ENCODE results near the gene ENDOD1.
"Not testable (repeated sequence)": the region's sequence is repeated elsewhere in the genome, so short reads cannot be mapped to it uniquely, and the experiment has no call there.

Gene ENDOD1

DNA sequence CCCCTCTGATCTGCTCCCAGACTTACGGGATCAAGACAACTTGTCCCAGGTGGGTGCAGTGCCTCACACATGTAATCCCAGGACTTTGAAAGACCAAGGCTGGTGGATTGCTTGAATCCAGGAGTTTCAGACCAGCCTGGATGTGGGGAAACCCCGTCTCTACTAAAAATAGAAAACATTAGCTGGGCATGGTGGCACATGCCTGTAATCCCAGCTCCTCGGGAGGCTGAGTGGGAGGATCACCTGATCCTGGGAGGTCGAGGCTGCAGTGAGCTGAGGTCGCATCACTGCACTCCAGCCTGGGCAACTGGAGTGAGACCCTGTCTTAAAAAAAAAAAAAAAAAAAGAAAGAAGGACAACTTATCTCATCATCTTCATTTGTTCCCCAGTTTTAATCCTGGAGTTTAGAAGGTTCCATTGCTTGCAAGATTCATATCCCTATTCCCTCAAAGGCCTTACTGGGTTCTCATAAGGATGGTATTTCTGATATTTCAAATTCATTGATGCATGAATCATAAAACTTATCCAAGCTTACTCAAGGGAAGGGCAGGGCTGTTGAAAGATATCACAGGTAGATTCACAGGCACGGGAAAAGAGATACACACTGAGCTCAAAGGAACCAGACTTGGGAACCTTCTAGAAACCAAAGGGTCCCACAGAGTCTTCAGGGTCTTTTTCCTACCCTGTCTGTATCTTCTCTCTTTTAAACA is 14.6 kb downstream of the ENDOD1 start:
- no peak for DNase-seq

DNA sequence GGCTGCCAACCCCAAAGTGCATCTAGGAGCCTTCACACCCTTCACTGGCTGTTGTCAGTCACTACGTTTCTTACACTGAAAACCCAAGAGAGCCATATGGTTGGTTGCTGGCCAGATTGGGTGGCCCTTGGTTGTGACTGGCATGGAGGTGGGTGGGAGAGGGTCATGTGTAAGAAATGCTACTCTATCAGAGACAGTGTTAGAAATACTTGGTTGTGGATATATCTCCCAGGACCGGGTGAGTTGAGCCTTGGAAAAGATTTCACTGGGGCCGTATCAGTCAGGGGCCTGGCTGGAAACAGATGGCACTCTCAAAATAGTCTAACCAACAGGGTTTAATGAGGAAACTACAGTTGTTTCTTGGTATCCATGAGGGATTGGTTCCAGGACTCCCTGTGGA is 15.2 kb downstream of the ENDOD1 start:
- DNase-seq: no peak

DNA sequence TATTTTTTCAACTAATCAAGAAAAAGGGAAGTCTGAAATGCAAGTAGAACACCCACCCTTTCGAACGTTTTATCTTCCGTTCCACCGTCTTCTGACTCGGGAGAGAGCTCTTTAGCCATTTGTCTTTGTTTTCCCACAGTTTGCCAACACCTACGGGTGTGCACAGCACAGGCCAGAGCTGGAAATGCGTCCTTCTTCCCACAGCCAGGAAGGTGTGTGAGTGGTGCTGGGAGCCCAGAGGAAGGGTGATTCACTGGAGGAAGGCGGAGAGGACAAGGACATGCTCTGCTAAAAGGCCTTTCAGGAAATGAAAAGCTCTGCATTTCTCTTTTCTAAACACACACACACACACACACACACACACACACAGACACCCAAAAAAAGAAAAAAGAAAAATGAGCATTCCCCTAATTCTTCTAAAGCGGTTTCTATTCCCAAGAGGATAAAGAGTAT is 18.5 kb downstream of the ENDOD1 start:
- no peak for DNase-seq

DNA sequence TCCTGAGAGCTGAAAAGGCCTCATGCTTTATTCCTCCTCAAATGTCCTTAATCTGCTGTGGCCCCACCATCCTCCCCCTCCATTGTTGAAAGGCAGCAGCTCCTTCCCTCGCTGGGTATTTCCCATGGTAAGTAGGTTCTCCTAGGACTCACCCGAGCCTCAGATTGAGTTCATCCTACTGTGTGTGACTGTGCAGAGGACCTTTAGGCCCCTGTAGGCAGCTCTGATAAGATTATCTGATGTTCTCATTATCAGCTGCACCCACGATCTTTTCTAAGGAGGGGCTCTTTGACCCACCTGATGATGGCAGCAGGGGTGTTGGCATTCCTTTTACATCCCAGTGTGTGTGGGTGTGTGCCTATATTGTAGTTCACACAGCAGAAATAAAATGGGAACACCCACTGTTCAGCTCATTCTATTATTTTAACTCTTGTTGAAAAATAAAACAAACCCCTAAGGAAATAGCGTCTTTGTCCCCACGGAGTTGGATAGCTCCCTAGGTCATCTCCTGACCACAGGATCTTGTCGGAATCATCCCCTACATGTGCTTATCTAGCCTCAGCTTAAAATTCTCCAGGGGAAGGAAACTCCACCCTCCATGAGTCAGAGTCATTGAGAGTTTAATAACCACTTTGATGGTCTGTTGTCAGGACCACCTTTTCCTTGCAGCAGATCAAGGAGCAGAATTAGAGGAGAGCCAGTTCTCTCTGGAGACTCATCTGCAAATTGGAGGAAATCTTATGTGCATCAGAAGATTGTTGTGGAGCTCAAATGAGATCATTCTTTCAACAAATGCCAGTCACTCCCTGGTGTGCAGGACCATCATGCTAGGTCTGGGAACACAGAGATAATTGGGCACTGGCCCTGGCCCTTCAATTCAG is 19.3 kb downstream of the ENDOD1 start:
- no peak for DNase-seq

DNA sequence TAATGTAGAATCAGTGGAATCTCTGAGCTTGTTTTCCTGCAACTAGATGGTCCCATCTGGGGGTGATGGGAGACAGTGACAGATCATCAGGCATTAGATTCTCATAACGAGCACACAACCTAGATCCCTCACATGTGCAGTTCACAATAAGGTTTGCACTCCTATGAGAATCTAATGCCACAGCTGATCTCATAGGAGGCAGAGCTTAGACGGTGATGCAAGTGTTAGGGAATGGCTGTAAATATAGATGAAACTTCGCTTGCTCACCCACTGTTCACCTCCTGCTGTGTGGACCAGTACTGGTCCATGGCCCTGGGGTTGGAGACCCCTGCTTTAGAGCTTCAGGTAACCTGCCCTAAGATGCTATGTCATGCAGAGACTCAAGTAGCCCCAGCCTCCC is 21.8 kb downstream of the ENDOD1 start:
- not testable (repeated sequence) for DNase-seq

DNA sequence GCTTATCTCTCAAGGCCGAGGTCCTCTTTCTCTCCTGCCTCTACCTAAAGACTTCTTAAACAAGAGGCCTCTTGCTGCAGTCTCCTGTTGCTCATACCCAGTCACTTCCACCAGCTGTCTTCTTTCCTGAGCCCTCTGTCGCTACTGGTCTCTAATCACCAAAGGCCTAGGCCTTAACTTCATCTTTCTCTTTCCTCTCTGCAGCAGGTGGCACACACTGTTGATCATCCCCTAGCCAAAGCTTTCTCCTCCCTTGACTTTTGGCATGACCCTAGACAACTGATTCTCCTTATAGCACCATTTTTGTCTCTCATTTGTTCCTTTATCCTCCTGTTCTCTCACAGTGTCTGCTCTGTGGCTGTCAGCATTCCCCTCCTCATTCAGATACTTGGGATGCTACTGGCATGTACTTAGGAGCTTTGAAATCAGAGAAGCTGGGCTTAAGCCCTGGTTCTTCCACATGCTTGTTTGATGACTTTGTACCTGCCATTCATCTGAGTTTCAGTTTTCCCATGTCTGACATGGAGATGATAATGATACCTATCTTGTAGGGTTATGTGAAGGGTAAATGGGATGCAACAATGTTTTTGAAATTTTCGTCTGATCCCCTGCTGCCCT is 22.4 kb downstream of the ENDOD1 start:
- no peak for DNase-seq

DNA sequence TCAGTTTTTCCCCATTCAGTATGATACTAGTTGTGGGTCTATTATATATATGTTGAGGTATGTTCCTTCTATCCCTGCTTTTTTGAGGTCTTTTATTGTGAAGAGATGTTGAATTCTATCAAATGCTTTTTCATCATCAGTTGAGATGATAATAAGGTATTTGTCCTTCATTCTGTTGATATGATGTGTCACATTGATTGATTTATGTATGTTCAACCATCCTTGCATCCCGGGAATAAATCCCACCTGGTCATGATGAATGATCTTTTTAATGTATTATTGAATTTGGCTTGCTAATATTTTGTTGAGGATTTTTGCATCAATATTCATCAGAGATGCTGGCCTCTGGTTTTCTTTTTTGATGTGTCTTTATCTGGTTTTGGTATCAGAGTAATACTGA is 26.0 kb downstream of the ENDOD1 start:
- DNase-seq: no peak

DNA sequence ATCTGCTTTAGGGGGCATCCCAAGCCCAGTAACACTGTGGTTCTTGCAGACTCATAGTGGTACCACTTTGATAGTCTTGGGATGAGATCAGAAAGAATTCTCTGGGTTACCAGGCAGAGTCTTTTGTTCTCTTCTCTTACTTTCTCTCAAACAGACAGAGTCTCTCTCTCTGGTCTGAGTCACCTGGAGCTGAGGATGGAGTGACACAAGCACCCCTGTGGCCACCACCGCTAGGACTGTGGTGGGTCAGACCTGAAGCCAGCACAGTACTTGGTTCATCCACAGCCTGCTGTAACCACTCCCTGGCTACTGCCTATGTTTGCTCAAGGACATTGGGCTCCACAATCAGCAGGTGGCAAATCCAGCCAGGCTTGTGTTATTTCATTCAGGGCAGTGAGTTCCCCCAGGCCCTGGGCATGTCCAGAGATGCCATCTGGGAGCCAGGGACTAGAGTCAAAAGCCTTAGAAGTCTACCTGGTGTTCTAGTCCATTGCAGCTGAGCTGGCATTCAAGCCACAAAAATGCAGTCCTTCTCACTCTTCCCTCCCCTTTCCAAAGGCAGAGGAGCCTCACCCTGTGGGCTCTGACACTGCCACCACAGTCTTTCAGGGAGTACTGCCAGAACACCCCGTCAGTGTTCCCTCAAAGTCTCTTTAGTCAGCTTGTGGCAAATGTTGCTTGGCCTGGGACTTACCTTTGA is 29.9 kb downstream of the ENDOD1 start:
- DNase-seq: no peak

DNA sequence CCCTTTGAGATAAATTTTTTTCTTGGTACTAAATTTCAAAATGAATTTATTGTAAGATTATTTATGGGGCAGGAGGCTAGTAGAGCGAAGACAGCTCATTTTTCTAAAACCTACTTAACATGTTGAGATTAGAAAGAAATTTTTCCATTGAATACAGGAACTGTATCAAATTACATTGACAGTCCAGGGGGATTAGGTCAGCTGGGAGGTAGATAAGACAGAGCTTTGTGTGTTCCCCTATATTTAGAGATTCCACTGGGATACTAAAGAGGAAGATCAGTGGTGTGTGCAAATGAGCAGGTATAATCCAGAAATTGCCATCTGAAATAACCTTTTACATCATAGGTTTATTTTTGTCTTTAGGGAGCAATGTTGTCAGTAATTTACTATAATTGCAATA is 32.1 kb downstream of the ENDOD1 start:
- no peak for DNase-seq

DNA sequence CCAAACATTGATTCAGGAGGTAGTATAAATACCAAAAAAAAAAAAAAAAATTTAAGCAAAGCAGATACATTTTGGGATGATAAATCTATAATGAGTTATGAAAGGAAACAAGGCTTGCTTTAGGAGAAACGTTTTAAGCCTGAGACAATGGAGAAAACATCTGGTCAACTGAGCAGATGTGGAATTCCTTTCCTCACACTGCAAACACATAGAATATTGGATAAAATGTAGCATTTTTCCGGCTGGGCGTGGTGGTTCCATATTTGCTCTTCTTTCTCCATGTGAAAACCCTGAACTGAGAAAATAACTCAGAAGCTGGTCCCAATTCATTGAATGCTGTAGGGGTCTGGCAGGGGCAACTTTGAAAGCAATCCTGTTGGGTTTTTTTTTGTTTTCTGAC is 33.9 kb downstream of the ENDOD1 start:
- DNase-seq: no peak

DNA sequence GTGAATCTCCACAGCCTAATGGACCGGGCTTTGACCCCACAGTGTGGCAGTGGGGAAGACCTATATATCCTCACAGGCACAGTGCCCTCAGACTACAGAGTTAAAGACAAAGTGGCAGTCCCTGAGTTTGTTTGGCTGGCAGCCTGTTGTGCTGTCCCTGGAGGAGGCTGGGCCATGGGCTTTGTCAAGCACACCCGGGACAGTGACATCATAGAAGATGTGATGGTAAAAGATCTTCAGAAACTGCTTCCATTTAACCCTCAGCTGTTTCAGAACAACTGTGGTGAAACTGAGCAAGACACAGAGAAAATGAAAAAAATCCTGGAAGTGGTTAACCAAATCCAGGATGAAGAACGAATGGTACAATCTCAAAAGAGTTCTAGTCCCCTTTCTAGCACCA is 39.0 kb downstream of the ENDOD1 start:
- DNase-seq: no peak

DNA sequence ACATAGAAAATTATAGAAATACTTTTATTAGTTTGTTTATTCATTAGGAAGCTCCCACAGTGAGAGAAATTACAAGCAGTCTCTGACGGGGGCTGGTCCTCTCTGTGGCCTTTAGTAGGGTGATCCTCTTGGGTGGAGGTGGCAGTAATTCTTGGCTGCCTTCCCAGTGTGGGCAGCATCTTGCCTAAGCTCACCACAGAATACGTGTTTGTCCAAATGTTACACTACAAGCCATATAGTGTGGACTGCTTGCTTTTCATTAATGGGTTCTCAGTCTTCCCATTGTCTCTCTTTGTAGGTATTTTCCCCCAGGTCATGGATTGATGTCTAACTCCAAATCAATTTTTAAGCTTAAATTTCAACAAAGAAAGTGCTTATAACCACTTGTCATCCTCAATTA is 43.3 kb downstream of the ENDOD1 start:
- DNase-seq: no peak

DNA sequence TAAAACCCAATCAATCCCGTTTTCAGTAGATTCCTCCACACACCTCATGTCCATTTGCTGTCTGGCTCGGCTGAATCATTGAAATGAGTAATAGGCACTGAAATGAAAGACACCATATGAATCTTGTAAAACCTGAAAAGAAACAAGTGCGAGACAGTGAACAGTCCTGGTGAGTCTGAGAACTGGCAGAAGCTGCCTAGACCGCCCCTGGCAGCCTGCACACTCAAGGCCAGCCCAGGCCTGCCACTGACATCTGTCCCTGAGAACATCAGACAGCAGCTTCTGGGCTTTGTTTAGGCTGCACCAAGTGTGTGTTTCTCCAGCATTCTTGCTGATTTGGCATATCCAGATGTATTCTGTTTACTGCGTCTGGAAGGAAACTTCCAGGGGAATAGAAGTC is 44.8 kb downstream of the ENDOD1 start:
- no peak for DNase-seq

DNA sequence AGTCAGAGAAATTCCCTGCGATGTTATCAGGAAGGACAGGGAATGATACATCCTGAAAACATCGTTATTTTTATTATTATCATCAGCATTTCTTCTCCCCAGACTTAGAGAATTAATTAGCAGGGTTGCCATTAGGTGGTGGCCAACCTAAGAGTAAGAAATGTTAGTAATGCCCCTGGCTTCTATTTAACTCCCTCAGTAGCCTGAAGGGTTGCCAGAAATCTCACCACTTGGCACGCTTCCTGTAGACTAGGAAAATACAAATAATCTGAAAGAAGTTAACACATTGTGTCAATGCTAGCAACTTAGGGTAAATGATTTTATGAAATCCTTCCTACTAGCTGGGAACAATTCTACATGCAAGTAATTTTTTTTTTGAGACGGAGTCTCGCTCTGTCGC is 45.5 kb downstream of the ENDOD1 start:
- DNase-seq: no peak

DNA sequence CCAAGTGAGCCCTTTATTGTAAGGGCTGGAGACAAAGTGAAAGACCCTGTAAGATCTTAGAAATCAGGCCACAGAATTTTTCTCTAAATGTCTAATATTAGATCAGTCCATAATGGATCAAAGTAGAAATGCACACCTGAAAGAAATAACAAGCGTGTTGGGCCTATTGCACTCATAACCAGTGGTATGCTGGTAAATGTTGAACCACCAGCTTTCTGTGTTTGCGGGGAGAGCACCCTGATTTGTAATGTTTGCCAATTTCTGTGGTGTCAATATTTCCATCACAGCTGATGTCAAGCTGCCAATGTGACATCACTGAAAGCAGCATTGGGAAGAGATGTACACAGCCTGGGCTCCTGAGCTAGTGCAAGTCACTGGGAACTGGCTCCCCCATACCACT is 46.2 kb downstream of the ENDOD1 start:
- DNase-seq: no peak

DNA sequence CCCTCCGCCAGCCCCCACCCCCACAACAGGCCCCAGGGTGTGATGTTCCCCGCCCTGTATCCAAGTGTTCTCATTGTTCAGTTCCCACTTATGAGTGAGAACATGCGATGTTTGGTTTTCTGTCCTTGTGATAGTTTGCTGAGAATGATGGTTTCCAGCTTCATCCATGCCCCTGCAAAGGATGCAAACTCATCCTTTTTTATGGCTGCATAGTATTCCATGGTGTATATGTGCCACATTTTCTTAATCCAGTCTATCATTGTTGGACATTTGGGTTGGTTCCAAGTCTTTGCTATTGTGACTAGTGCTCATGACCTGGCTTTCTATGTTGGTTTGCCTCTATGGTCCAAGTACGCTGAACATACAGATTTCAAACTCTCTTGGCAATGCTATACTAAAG is 47.1 kb downstream of the ENDOD1 start:
- DNase-seq: not testable (repeated sequence)

DNA sequence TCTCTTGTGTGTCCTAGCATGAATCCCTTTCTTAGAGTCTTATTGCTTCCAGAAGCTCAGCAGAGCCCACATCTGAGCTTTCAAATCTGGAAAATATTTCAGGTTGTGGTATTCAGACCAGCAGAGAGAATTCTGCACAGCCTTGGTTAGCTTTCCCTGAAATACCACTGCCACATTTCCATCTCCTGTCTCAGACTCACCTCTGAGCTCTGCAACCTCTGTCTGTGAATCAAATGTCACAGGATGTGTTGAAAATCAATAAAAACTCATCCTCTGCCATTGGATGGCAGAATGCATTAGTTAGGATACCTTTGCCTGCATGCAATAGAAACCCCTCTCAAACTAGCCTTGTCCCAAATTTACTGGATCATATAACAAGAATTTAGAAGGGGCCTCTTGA is 47.7 kb downstream of the ENDOD1 start:
- DNase-seq: no peak

DNA sequence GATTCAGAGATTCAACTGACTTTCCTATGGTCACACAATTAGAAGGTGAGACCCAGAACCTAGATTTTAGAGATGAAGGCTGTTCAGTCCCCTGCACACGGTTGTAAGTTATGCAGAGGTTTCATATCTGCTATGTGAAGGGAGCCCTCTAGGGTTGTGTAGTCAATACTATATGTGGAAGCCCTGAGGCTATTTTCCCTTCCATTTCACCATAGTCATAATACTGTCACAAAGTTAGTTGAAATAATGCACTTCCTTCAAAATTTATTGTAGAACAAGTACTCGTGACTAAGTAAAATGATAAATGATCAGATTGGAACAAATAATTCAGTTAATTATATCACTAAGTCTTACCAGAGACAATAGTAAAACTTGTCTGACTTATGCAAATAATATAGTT is 48.8 kb downstream of the ENDOD1 start:
- no peak for DNase-seq

DNA sequence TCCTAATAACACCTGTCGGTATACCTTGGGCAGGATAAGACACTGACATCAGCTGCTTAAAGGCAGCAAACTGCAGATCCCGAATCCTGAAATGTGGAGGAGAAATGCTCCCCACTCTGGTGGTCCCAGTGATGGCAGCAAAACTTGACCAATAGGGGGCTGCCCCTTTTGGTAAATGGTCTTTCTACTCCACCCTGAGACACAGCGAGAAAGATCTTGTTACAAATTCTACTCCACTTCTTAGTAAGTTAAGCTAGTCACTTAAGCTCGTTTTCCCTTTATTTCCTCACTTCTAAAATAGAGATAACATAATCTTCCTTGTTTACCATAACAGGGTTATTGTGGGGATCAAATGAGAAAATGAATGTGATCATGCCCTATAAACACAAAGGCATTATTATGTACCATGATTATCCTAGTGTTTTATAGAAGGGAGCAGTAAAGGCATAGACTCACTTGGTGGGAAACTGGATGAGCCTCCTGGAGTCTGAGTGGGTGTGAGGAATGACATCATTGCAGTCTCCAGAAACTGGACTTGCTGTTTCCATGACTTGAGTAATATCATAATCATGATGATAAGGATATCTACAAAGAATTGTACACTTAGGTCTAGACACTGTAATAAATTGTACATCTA is 50.9 kb downstream of the ENDOD1 start:
- DNase-seq: no peak

DNA sequence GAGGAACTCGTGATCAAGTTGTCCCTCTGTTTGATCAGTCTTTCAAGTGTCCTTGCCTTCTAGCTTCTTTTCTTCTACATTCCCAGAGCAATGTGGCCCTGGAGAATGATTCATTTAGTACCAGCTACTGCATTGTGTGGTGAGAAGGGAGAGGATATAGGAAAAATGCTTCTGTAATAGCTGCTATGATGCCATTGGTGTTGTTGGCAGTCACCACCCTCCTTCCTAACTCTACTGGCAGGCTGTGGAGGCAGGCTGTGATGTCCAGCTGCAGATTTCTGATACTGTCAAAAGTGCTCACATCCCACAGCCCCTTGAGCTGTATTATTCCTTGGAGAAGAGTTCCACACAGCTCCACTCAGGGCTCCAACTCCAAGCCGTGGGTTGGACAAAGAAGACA is 52.8 kb downstream of the ENDOD1 start:
- DNase-seq: no peak

DNA sequence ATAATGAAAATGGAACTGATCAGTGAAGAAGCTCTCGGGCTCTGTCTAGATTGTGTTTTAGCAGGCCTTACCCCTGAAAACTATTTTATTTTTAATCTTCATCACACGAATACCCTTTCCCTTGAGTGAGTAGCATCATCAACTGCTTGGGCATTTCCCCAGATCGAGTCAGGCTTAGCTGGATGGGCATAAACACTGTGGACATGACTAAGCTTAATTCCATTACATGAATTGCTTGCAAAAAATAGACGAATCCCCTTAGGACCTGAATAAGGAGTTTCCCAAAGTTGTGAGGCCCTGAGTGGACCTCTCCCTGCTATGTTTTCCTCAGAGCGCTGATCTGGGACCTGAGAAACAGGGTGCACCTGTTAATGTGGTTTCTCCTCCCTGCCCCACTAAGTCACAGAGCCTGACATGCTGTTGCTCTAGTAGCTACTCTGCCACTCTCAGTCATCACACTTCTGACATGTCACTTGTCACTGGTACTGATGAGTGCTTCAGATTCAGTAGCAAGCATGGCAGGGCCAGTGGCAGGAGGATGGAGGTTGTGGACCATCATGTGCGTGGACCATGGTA is 53.5 kb downstream of the ENDOD1 start:
- no peak for DNase-seq
